Measurements from ENCODE around the gene TOR4A.

DNA sequence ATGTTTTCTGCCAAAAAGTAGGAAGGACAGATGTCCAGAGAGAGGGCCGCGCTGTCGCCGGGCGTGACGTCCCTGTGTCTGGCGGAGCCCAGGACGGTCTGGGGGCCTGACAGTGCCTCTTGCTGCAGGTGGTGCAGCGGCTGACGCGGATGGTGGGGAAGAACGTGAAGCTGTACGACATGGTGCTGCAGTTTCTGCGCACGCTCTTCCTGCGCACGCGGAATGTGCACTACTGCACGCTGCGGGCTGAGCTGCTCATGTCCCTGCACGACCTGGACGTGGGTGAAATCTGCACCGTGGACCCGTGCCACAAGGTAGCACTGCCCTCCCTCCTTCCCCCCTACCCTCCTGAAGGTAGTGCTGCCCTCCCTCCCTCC, 14.6 kb upstream of the TOR4A start:
- TF ChIP-seq, protein P1, sequence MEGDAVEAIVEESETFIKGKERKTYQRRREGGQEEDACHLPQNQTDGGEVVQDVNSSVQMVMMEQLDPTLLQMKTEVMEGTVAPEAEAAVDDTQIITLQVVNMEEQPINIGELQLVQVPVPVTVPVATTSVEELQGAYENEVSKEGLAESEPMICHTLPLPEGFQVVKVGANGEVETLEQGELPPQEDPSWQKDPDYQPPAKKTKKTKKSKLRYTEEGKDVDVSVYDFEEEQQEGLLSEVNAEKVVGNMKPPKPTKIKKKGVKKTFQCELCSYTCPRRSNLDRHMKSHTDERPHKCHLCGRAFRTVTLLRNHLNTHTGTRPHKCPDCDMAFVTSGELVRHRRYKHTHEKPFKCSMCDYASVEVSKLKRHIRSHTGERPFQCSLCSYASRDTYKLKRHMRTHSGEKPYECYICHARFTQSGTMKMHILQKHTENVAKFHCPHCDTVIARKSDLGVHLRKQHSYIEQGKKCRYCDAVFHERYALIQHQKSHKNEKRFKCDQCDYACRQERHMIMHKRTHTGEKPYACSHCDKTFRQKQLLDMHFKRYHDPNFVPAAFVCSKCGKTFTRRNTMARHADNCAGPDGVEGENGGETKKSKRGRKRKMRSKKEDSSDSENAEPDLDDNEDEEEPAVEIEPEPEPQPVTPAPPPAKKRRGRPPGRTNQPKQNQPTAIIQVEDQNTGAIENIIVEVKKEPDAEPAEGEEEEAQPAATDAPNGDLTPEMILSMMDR (IDR thresholded peaks at IDR 0.05): no peak
- TF ChIP-seq POLR2A (IDR thresholded peaks at IDR 0.05; ENCODE audit: low read length) (no peak), POLR2AphosphoS2 (conservative IDR thresholded peaks at IDR 0.05; ENCODE audit: low read length) (no peak), HDAC2 (IDR thresholded peaks at IDR 0.05) (no peak), PHF8 (IDR thresholded peaks at IDR 0.05; ENCODE audit: borderline replicate concordance, low read depth) (no peak), JUNB (IDR thresholded peaks at IDR 0.05) (no peak), RFX5 (IDR thresholded peaks at IDR 0.05) (no peak), EP300 (IDR thresholded peaks at IDR 0.05) (no peak), RNF2 (IDR thresholded peaks at IDR 0.05; ENCODE audit: borderline replicate concordance, low read depth) (no peak), NFE2L2 (conservative IDR thresholded peaks at IDR 0.05; ENCODE audit: low read length) (no peak)
- TF ChIP-seq, protein P2, sequence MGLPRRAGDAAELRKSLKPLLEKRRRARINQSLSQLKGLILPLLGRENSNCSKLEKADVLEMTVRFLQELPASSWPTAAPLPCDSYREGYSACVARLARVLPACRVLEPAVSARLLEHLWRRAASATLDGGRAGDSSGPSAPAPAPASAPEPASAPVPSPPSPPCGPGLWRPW (IDR thresholded peaks at IDR 0.05): no peak
